HG03469 (cell line): ENCODE measurements around the gene CCM2L.

Source experiments
- ATAC-seq: cut with Tn5 transposase; IDR thresholded peaks from one replicate; pipeline ENCODE4 v1.9.1; 2021; ENCODE audit warnings: mild to moderate bottlenecking, moderate library complexity, moderate number of reproducible peaks; ENCODE audit not compliant: unreplicated experiment

The CCM2L gene

DNA sequence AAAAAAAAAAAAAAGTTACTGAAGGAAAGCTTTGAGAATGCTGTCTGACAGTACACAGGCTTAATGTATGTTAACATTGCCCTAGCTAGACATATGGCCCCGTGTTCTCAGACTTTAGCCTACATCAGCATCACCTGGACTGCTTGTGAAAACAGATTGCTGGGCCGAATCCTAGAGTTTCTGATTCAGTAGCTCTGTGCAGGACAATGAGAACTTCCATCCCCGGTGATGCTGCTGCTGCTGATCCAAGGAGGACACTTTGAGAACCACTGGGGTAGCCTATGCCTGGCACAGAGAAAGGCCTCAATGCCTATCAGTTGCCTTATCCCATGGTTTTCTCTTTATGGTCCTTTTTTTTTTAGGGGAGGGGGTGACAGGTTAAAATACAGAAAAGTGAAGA, 43.4 kb downstream of the CCM2L start:
- ATAC-seq: no peak

DNA sequence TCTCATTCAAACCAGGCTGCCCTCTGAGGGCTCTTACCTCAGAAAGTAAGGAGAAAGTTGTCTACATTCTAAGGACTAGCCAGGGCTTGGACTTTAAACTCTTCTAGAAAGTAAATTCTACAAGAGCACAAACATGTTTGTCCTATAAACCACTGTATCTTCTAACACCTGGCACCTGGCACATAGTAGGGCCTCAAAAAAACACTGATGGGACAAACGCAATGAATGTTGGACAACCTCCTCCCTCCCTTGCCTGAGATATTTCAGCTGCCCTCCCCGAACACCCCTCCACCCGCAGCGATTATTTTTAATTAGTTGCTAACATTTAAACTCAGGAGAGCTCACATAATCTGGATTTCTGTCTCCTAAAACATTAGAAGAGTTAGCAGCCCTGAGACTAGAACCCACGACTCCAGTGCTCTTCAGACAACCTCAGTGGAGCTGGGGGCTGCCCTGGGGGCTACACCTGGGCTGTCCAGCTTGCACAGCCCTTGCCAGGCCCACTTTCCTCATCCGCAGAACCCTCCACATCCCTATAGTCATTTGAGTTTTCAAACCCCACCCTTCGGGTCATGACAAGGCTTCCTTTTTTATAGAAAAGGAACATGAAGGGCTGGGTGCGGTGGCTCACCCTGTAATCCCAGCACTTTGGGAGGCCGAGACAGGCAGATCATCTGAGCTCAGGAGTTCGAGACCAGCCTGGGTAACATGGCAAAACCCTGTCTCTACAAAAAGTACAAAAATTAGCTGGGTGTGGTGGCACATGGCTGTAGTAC, 46.7 kb downstream of the CCM2L start:
- ATAC-seq: no peak

- no peak for ATAC-seq
Measured at GRCh38 chr20:32057656-32058184, 47.5 kb downstream of the CCM2L start.

- no peak for ATAC-seq
Measured at GRCh38 chr20:32059189-32059588, 49.0 kb downstream of the CCM2L start.

- ATAC-seq: no peak
Measured at GRCh38 chr20:32062776-32063170, 52.5 kb downstream of the CCM2L start.

DNA sequence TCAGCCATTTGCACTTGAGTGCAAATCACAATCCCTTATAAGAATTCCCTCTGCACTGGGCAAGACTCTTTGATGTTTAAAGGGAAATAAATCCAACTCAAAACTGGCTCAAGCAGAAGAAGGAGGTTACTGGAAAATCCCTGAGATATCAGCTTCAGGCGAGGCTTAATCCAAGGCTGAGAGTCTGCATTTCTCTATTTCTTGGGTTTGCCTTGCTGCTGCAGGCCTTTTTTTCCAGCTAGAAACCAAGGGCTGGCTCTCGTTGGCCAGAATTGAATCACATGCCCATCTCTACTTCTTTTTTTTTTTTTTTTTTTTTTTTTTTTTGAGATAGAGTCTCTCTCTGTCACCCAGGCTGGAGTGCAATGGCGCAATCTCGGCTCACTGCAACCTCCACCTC, 53.5 kb downstream of the CCM2L start:
- no peak for ATAC-seq

- ATAC-seq: no peak
Measured at GRCh38 chr20:32064667-32065066, 54.4 kb downstream of the CCM2L start.

- ATAC-seq: no peak
Measured at GRCh38 chr20:32067234-32067821, 57.1 kb downstream of the CCM2L start.

GRCh38 chr20:32068174-32068573, 57.9 kb downstream of the CCM2L start:
- no peak for ATAC-seq

DNA sequence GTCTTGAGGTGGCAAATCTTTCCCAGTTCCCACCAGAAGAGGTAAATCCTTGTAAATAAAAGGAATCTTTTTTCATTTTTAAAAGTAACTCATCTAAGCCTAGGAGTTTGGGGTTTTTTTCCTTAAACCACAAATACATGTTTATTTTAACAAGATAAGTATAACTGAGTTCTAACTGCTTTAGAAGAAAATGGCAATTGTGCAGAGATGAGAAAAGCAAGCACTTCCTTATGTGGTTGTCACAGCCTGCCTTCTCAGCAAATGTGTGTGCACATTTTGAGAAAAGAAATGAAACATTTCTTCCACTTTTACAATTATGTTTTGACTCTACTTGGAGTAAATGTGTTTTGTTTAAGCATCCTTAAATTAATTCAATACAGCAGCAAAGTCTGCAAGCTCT, 59.5 kb downstream of the CCM2L start:
- no peak for ATAC-seq

DNA sequence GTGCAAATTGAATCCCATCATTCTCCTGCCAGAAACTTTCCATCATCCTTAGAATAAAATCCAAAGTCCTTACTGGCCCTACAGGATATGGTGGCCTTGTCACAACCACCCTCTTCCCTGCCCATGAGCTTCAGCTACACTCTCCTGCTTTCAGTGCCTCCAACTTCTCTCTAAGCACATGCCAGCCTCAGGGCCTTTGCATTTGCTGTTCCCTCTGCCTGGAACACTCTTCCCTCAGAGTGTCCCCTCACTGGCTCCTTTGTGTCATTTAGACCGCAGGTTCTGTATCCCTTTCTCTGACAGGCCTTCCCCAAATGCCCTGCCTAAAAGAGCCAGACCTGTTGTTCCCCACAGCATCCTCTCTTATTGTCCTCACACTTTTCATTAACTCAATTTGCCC, 60.0 kb downstream of the CCM2L start:
- no peak for ATAC-seq

DNA sequence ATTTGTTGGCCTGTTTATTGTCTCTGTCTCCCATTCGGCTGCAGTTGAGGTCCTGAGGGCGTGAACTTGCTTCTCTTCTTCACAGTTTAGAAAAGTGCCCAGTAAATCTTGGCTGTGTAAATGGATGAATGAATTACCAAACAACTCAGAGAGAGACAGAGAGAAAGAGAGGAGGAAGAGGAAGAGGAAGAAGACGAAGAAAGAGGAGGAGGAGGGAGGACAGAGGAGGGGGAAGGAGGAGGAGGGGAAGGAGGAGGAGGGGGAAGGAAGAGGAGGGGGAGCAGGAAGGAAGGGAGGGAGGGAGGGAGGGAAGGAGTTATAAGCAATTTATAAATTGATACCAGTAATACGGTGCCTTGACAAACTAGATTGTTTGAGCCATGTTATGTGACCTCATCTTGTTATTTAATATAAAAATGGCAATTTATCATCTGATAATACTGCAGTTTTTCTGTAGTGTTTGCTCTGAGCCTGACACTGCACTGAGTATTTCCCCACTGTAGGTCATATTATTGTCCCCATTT, 60.5 kb downstream of the CCM2L start:
- no peak for ATAC-seq

DNA sequence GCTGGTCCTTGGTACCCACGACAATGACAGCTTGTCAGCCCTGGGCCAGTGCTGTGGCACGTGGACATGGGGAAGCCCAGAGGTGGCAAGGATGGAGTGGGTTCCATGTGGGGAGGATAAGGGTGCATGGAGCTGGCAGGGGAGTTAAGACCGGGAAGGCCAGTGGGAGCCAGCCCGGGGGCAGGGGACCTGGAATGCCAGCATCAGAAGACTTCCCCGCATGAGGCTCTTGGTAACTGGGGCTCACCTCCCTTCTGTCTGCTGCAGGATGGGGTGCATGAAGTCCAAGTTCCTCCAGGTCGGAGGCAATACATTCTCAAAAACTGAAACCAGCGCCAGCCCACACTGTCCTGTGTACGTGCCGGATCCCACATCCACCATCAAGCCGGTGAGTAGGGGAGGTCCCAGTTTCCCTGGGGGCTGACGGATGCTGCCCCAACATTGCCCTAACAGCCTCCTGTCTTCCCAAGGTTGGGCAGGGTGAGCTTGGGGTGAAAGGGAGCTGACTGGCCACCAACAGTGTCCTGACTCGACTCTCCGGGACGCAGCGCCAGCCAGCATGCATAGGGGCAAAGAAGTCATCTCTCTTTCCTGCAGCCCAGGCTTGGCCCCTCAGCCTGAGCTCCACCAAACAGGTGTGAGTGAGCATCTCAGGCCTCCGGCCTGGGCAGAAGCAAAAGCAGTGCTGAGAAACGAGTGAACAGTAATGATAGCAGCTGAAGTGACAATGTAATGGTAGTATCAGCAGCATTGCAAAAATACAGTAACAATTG, 61.3 kb downstream of the CCM2L start:
- ATAC-seq: no peak

GRCh38 chr20:32072168-32072750, 62.0 kb downstream of the CCM2L start:
- ATAC-seq: no peak

DNA sequence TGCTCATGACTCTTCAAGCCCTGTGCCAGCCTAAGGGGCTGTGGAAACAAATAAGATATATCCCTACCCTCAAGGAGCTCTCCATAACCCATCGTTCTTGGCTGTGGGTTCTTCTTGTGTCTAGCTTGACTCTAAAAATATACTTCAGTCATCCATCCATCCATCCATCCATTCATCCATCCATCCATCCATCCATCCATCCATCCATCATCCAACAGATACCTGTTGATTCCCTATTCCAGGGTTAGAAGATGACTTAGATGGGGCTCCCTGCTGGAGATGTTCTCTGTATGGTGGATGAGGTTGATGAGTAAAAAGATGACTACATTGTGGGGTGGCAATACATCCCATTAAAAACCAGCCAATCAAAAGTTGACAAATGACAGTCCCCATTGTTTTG, 65.3 kb downstream of the CCM2L start:
- no peak for ATAC-seq

DNA sequence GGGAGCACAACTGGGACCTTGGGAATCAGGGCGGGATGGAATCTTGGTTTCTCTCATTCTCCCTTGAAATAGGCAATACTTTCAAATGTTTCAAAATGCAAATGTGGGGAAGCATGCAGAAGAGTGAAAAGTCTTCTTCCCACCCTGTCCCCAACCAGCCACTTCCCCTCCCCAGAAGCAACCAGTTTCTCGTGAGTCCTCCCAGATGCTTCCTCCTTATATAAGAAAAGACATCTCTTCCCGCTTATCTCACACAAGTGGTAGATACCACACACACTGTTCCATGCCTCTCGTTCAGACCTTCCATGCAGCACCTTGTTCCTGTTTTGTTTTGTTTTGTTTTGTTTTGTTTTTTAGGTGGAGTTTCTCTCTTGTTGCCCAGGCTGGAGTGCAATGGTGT, 67.0 kb downstream of the CCM2L start:
- no peak for ATAC-seq

DNA sequence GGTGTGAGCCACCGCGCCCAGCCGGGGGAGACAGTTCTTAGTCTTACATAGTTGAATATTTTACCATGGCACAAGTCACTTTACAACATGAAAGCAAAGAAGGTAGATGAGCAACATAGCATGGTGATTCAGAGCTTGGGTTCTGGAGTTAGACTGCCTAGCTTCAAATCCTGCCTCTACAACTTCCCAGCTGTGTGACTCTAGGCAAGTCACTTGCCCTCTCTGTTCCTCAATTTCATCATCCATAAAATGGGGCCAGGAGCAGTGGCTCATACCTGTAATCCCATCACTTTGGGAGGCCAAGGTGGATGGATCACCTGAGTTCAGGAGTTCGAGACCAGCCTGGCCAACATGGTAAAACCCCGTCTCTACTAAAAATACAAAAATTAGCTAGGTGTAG, 68.1 kb downstream of the CCM2L start:
- ATAC-seq: no peak

GRCh38 chr20:32078791-32079190, 68.6 kb downstream of the CCM2L start:
- ATAC-seq: no peak

DNA sequence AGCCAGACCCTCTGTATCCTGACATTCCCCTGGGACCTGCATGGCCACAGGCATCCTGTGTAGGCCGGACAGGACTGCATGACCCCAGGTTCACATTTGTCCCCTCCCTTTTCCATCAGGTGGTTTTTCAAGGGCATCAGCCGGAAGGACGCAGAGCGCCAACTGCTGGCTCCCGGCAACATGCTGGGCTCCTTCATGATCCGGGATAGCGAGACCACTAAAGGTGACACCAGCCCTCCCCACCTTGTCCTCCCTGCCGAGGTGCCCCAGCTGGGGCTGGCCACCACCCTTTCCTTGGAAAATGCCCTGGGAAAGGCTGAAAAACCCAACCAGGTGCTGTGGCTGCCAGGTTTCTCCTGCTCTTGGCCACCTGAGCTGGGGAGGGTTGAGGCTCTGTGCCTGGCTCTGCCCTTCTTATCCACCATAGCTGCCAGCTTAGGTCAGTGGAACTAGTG, 69.4 kb downstream of the CCM2L start:
- ATAC-seq: no peak

- ATAC-seq: no peak
Measured at GRCh38 chr20:32080783-32081182, 70.5 kb downstream of the CCM2L start.
